Heart left ventricle (tissue), 16 donors: ENCODE data around the gene OR51G1. TPM values are rescaled to one million over a fixed set of nuclear protein-coding genes. Genes with fewer than 3 reads are reported as not detected.

Experiments used
- ATAC-seq, 4 donors: fragments of 200-7000 bp; cut with Tn5 transposase; one replicate each; pipeline ENCODE4 v1.9.1; 2020 to 2022; ENCODE audit warnings: moderate library complexity in 4 of 4, mild to moderate bottlenecking in 3 of 4, moderate number of reproducible peaks in 1 of 4
- DNase-seq, 5 donors: peaks; one replicate each; pipeline ENCODE4 v3.0.0-alpha.2; 2020
- H3K27ac ChIP-seq, 12 donors: fragments of 200-600 bp; sonication (generic) in 4 of 12; one replicate each; pipeline versions ENCODE4 v1.5.0 to v1.8.0; 2016 to 2022; ENCODE audit warnings: mild to moderate bottlenecking in 2 of 12
- H3K27me3 ChIP-seq, 9 donors: fragments of 200-600 bp; sonication (generic) in 2 of 9; one replicate each; pipeline versions ENCODE4 v1.5.1 to v1.8.0; 2016 to 2022; ENCODE audit warnings: mild to moderate bottlenecking in 3 of 9
- H3K36me3 ChIP-seq, 9 donors: fragments of 200-600 bp; sonication (generic) in 2 of 9; one replicate each; pipeline versions ENCODE4 v1.5.0 to v1.8.0; 2018 to 2022; ENCODE audit warnings: mild to moderate bottlenecking in 2 of 9
- H3K4me1 ChIP-seq, 12 donors: fragments of 200-600 bp; sonication (generic) in 4 of 12; one replicate each; pipeline versions ENCODE4 v1.5.0 to v1.8.0; 2016 to 2022; ENCODE audit warnings: mild to moderate bottlenecking in 3 of 12
- H3K4me3 ChIP-seq, 12 donors: fragments of 200-600 bp; sonication (generic) in 4 of 12; one replicate each; pipeline versions ENCODE4 v1.5.0 to v1.8.0; 2017 to 2022; ENCODE audit warnings: mild to moderate bottlenecking in 9 of 12, moderate library complexity in 4 of 12
- H3K9me3 ChIP-seq, 12 donors: fragments of 200-600 bp; sonication (generic) in 4 of 12; one replicate each; pipeline versions ENCODE4 v1.5.0 to v1.8.0; 2016 to 2022; ENCODE audit warnings: mild to moderate bottlenecking in 1 of 12
- CTCF ChIP-seq, 12 donors: fragments of 200-600 bp; sonication (generic) in 4 of 12; IDR thresholded peaks; one replicate each; pipeline versions ENCODE4 v1.5.0 to v1.8.0; 2018 to 2022; ENCODE audit warnings: antibody characterized with exemption in 12 of 12, mild to moderate bottlenecking in 5 of 12
- POLR2A ChIP-seq, 2 donors: fragments of 450-650 bp; IDR thresholded peaks; one replicate each; pipeline ENCODE4 v1.6.1; 2017; ENCODE audit warnings: antibody characterized with exemption in 2 of 2, mild to moderate bottlenecking in 2 of 2, moderate library complexity in 2 of 2
- WGBS, 4 donors: extraction: QIAGEN DNeasy Blood & Tissue Kit in 2 of 4; methylation state at CpG; one replicate each; pipeline versions ENCODE4 v1.1.5 to v1.1.7; 2013 to 2018; 5-methylcytosine and 5-hydroxymethylcytosine counted together
- intact Hi-C, 10 donors: fragments of 100-400 bp; cut with DNase I; formaldehyde crosslinking; loops; one replicate each; pipeline versions ENCODE4 v1.11.1 to v1.14.2; 2022
- polyA plus RNA-seq, 2 donors: library from polyadenylated mRNA; stranded (reverse); fragments of 200-250 nt; gene quantifications; one replicate each; pipeline ENCODE4 v1.2.3, GENCODE V29; 2013
- total RNA-seq, 9 donors: library from RNA; depleted of rRNA in 2 of 9; stranded (reverse); fragments of >200 nt in 2 of 9; fragmentation: NEBNext Ultra II Directional in 3 of 9; extraction: Animal tissue kit (Norgen Biotek cat#: 25700) in 3 of 9; gene quantifications; one replicate each; pipeline versions ENCODE4 v1.1.0 to v1.2.4, GENCODE V29; 2016 to 2023
- donor health status: ischemic (EF 13 %, LVEDD 7.1; RV severe dilation, severe dysfunction).
- donor health status: healthy with polysubstance abuse.
- donor health status: DM: no; HTN: yes; CAD: no.
- donor health status: DM: no; HTN: no; CAD: no.
- donor health status: ischemic (EF 25% LVEDD 6.9; RV normal size, moderate dysfunction).
- donor health status: ischemic (EF 25% LVEDD 5.7; RV mildly dilated, moderate dysfunction).
- donor health status: healthy.
- donor health status: DM: yes; HTN: yes; CAD: no.
- donor health status: ischemic (EF 35%, LVEDD 5.7; RV mildly dilated, moderate dysfunction).
- donor health status: nonischemic (EF 11% LVEDD 7.7; RV severe dilation, severe dysfunction).
- donor health status: DM: yes; HTN: yes; CAD: no.
- donor health status: PGD.
- donor health status: ischemic (EF 29% LVEDD 5.4; RV normal size, mild dysfunction).
- donor health status: nonischemic (EF 23%, LVEDD 6.1; RV moderate dilation, normal function).

OR51G1 gene
- total and polyA plus RNA-seq, 11 donors, result not detected

GRCh38 chr11:4886186-4886585 lies 38.0 kb downstream of the OR51G1 start:
- Histone ChIP-seq H3K9me3 (no peaks in the 10 kb centered on the region), H3K4me3 (no peak overlapping the region), H3K27me3 (no peaks in the 10 kb centered on the region), H3K4me1 (no peaks in the 10 kb centered on the region), H3K36me3 (no peaks in the 10 kb centered on the region), H3K27ac (no peak overlapping the region)
- DNase-seq, result no peak
- intact Hi-C loops, result no loop called here
- no peak for ATAC-seq
- 75 to 84% (median 79%) methylated on average over 3 of the region's 3 CpGs for WGBS, 4 donors
- TF ChIP-seq POLR2A (IDR thresholded peaks at IDR 0.05) (no peak), CTCF (IDR thresholded peaks at IDR 0.05) (no peak)

GRCh38 chr11:4884361-4884760 lies 39.8 kb downstream of the OR51G1 start:
- DNase-seq, result no peak
- Histone ChIP-seq H3K27me3 (no peaks in the 10 kb centered on the region), H3K36me3 (no peaks in the 10 kb centered on the region), H3K9me3 (no peaks in the 10 kb centered on the region), H3K4me3 (no peak overlapping the region), H3K27ac (no peak overlapping the region), H3K4me1 (no peaks in the 10 kb centered on the region)
- 67 to 76% (median 71%) methylated on average over 3 of the region's 3 CpGs for WGBS, 4 donors
- no peak for TF ChIP-seq CTCF (IDR thresholded peaks at IDR 0.05)
- no peak for TF ChIP-seq POLR2A (IDR thresholded peaks at IDR 0.05)
- no peak for ATAC-seq
- intact Hi-C loops, result no loop called here

- WGBS, 4 donors, result 85 to 89% (median 86%) methylated on average over 5 of the region's 5 CpGs
- no peak for TF ChIP-seq POLR2A (IDR thresholded peaks at IDR 0.05)
- no peak for TF ChIP-seq CTCF (IDR thresholded peaks at IDR 0.05)
Measured at GRCh38 chr11:4882543-4882942, 41.6 kb downstream of the OR51G1 start.

GRCh38 chr11:4881860-4882500 lies 42.2 kb downstream of the OR51G1 start, which contains the start of gene OR51T1:
TSS of gene OR51T1 (plus strand) at chr11:4881900. CDS start at chr11:4881900, 0 bp downstream.
- no peak within 1 kb of the TSS for H3K27ac ChIP-seq
- no peaks in the 10 kb centered on the region for H3K27me3 ChIP-seq
- TF ChIP-seq CTCF (IDR thresholded peaks at IDR 0.05) (no peak), POLR2A (IDR thresholded peaks at IDR 0.05) (no peak)
- no peaks in the 10 kb centered on the region for H3K9me3 ChIP-seq
- no peaks in the 10 kb centered on the region for H3K36me3 ChIP-seq
- DNase-seq, result no peak
- H3K4me3 ChIP-seq, result no peak within 1 kb of the TSS
- intact Hi-C loops, result no loop called here
- ATAC-seq, result no peak
- no peaks in the 10 kb centered on the region for H3K4me1 ChIP-seq
- 62 to 77% (median 70%) methylated on average over 8 of the region's 8 CpGs for WGBS, 4 donors

More at GRCh38 chr11:4882543-4882942, 41.6 kb downstream of the OR51G1 start:
- ATAC-seq (no peak), DNase-seq (no peak)
- no peak overlapping the region for H3K4me3 ChIP-seq
- no peaks in the 10 kb centered on the region for H3K9me3 ChIP-seq
- H3K27ac ChIP-seq, result no peak overlapping the region
- H3K4me1 ChIP-seq, result no peaks in the 10 kb centered on the region
- H3K36me3 ChIP-seq, result no peaks in the 10 kb centered on the region
- H3K27me3 ChIP-seq, result no peaks in the 10 kb centered on the region
- intact Hi-C loops, result no loop called here
